ENCODE data around the gene SIGLEC6. TPM values are rescaled to one million over a fixed set of nuclear protein-coding genes. Genes with fewer than 3 reads are reported as not detected.

The SIGLEC6 gene
- total and polyA plus RNA-seq, 12 donors, result 0.15 to 0.42 (median 0.21) TPM; not detected in 5

- Histone ChIP-seq H3K4me3 (no peak overlapping the region), H3K4me1 (no peaks in the 10 kb centered on the region), H3K27me3 (peaks cover 6 to 55% (median 49%) of the 10 kb centered on the region in 7 donors), H3K36me3 (no peaks in the 10 kb centered on the region), H3K9me3 (peaks cover 0 to 14% (median 0%) of the 10 kb centered on the region in 11 donors), H3K27ac (no peak overlapping the region)
- intact Hi-C loops (cut with DNase I), result no loop called here
- TF ChIP-seq, protein P1, sequence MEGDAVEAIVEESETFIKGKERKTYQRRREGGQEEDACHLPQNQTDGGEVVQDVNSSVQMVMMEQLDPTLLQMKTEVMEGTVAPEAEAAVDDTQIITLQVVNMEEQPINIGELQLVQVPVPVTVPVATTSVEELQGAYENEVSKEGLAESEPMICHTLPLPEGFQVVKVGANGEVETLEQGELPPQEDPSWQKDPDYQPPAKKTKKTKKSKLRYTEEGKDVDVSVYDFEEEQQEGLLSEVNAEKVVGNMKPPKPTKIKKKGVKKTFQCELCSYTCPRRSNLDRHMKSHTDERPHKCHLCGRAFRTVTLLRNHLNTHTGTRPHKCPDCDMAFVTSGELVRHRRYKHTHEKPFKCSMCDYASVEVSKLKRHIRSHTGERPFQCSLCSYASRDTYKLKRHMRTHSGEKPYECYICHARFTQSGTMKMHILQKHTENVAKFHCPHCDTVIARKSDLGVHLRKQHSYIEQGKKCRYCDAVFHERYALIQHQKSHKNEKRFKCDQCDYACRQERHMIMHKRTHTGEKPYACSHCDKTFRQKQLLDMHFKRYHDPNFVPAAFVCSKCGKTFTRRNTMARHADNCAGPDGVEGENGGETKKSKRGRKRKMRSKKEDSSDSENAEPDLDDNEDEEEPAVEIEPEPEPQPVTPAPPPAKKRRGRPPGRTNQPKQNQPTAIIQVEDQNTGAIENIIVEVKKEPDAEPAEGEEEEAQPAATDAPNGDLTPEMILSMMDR (IDR thresholded peaks at IDR 0.05), result no peak
- DNase-seq, result no peak
- 80 to 86% methylated on average over 1 of the region's 1 CpG for WGBS, 2 donors
- ATAC-seq, result no peak
Measured at GRCh38 chr19:51535535-51535934, 4.1 kb upstream of the SIGLEC6 start.

DNA sequence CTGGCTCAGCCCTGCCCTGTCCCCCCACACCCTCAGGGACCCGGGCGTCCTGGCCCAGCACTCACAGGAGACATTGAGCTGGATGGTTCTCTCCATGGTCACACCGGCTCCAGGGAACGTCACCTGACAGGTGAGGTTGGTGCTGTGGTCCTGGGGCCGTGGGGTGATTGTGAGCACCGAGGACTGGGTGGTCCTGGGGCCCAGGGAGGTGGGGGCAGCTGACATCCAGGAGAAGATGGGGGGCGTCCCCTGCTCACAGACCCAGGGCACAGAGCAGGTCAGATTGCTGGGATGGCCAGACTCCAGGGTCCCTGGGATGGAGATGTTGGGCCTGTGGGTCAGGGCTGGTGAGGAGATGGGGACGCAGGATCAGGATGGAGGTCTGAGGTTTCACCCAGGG, 854 bp downstream of the SIGLEC6 start:
- peaks cover 0 to 6% (median 0%) of the 10 kb centered on the region in 11 donors for H3K9me3 ChIP-seq
- DNase-seq, result no peak
- H3K4me3 ChIP-seq, result no peak overlapping the region
- 82 to 84% methylated on average over 8 of the region's 8 CpGs for WGBS, 2 donors
- peaks cover 0 to 44% (median 31%) of the 10 kb centered on the region in 7 donors for H3K27me3 ChIP-seq
- H3K27ac ChIP-seq, result no peak overlapping the region
- intact Hi-C loops (cut with DNase I), result no loop called here
- H3K4me1 ChIP-seq, result no peaks in the 10 kb centered on the region
- no peak for ATAC-seq
- TF ChIP-seq, protein P1 (IDR thresholded peaks at IDR 0.05), result no peak
- H3K36me3 ChIP-seq, result no peaks in the 10 kb centered on the region

DNA sequence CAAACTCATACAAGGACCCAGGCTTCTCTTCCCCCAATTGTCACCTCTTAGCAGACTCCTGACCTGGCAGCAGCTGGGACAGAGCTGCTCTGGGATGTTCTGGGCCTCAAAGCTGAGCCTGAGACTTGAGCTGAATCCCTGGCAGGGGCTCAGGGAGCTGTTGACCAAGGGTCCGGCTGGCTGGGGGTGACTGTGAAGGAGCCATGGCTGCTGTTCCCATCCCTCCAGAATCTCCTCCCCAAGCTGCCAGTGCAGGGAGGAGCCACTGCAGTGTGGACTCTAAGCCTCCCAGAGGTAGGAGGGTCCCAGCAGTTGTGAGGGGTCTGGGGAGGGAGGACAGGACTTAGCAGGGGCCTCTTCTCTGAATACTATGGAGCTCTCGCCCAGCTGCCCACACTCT, 2.2 kb downstream of the SIGLEC6 start:
- ATAC-seq (no peak), DNase-seq (no peak)
- no peak overlapping the region for H3K27ac ChIP-seq
- peaks cover 0 to 44% (median 31%) of the 10 kb centered on the region in 7 donors for H3K27me3 ChIP-seq
- intact Hi-C loops (cut with DNase I), result no loop called here
- 81 to 83% methylated on average over 2 of the region's 2 CpGs for WGBS, 2 donors
- no peaks in the 10 kb centered on the region for H3K36me3 ChIP-seq
- H3K4me3 ChIP-seq, result no peak overlapping the region
- TF ChIP-seq, protein P1 (IDR thresholded peaks at IDR 0.05), result no peak
- no peaks in the 10 kb centered on the region for H3K4me1 ChIP-seq
- peaks cover 0 to 4% (median 0%) of the 10 kb centered on the region in 11 donors for H3K9me3 ChIP-seq

DNA sequence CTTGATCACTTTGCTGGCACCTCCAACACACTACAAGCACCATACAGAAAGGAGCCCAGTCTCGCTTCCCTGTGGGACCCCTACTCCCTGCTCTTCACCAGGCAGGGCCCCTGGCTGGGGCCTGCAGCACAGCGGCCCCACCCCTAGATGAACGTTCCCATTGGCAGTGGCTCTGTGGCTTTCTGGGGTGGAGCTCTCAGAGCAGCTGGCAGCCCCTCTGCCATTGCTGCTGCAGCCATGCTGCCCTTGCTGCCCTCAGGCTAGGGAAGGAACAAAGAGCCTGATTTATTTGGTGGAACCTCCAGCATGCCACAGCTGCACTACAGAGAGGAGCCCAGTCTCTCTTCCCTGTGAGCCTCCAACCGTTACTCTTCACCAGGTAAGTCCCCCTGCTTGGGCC, 5.8 kb downstream of the SIGLEC6 start:
- intact Hi-C loops (cut with DNase I), result no loop called here
- H3K27me3 ChIP-seq, result peaks cover 0 to 35% (median 17%) of the 10 kb centered on the region in 7 donors
- H3K27ac ChIP-seq, result no peak overlapping the region

More for the DNA sequence above, 5.8 kb downstream of the SIGLEC6 start:
- TF ChIP-seq, protein P1 (IDR thresholded peaks at IDR 0.05), result no peak
- no peak overlapping the region for H3K4me3 ChIP-seq
- 49 to 56% methylated on average over 4 of the region's 4 CpGs for WGBS, 2 donors
- H3K9me3 ChIP-seq, result peaks cover 0 to 14% (median 0%) of the 10 kb centered on the region in 11 donors
- no peaks in the 10 kb centered on the region for H3K4me1 ChIP-seq
- no peaks in the 10 kb centered on the region for H3K36me3 ChIP-seq
- DNase-seq (no peak), ATAC-seq (no peak)
